MM.1S (cell line): ENCODE data around the gene POLG2.

Experiments
- DNase-seq: peaks from one replicate; pipeline ENCODE4 v3.0.0-alpha.2; 2015
- H2AFZ ChIP-seq: fragments of 300-600 bp; sonication (generic); 2 replicates; pipeline ENCODE4 v1.6.0; 2016; ENCODE audit warnings: antibody characterized with exemption, low read length
- H3F3A ChIP-seq: fragments of 300-600 bp; sonication (generic); 2 replicates; pipeline ENCODE4 v1.6.1; 2016; ENCODE audit warnings: mild to moderate bottlenecking, antibody characterized with exemption, low read length, moderate library complexity, mixed read lengths; ENCODE audit not compliant: insufficient read depth
- H3K27ac ChIP-seq: fragments of 300-600 bp; sonication (generic); 2 replicates; pipeline ENCODE4 v1.5.1; 2016; ENCODE audit warnings: mild to moderate bottlenecking, low read length
- H3K27me3 ChIP-seq: fragments of 300-600 bp; sonication (generic); replicated peaks from 2 replicates; pipeline ENCODE4 v1.6.0; 2016; ENCODE audit warnings: low read length; ENCODE audit not compliant: insufficient read depth
- H3K36me3 ChIP-seq: fragments of 300-600 bp; sonication (generic); replicated peaks from 2 replicates; pipeline ENCODE4 v1.6.1; 2016; ENCODE audit warnings: mild to moderate bottlenecking, low read length, mixed read lengths; ENCODE audit not compliant: insufficient read depth
- H3K4me1 ChIP-seq: fragments of 300-600 bp; sonication (generic); 2 replicates; pipeline ENCODE4 v1.6.1; 2016; ENCODE audit warnings: low read length, mixed read lengths
- H3K4me2 ChIP-seq: fragments of 300-600 bp; sonication (generic); 2 replicates; pipeline ENCODE4 v1.6.0; 2016; ENCODE audit warnings: low read depth, low read length
- H3K4me3 ChIP-seq: fragments of 300-600 bp; sonication (generic); 2 replicates; pipeline ENCODE4 v1.5.1; 2016; ENCODE audit warnings: low read length, mixed read lengths
- H3K79me2 ChIP-seq: fragments of 300-600 bp; sonication (generic); 2 replicates; pipeline ENCODE4 v1.6.1; 2016; ENCODE audit warnings: mixed run types, low read length, mixed read lengths
- H3K9ac ChIP-seq: fragments of 300-600 bp; sonication (generic); 2 replicates; pipeline ENCODE4 v1.6.1; 2016; ENCODE audit warnings: low read length, mixed read lengths
- H3K9me2 ChIP-seq: fragments of 300-600 bp; sonication (generic); replicated peaks from 2 replicates; pipeline ENCODE4 v1.6.1; 2016; ENCODE audit warnings: mild to moderate bottlenecking, low read length, mixed read lengths; ENCODE audit not compliant: insufficient read depth
- H3K9me3 ChIP-seq: fragments of 300-600 bp; sonication (generic); replicated peaks from 2 replicates; pipeline ENCODE4 v1.6.1; 2016; ENCODE audit warnings: mild to moderate bottlenecking, low read length, mixed read lengths; ENCODE audit not compliant: insufficient read depth
- H4K20me1 ChIP-seq: fragments of 300-600 bp; sonication (generic); 2 replicates; pipeline ENCODE4 v1.6.1; 2016; ENCODE audit warnings: mild to moderate bottlenecking, low read length, moderate library complexity, mixed read lengths; ENCODE audit not compliant: insufficient read depth
- CTCF ChIP-seq: fragments of 300-600 bp; sonication (generic); IDR thresholded peaks from 2 replicates; pipeline ENCODE4 v1.5.1; 2016; ENCODE audit warnings: antibody characterized with exemption, low read length, mixed read lengths
- EZH2 ChIP-seq: fragments of 300-600 bp; sonication (generic); optimal IDR thresholded peaks from 2 replicates; pipeline ENCODE3; 2017; ENCODE audit warnings: low read depth, mild to moderate bottlenecking, antibody characterized with exemption, low read length, mixed read lengths
- EZH2phosphoT487 ChIP-seq: fragments of 300-600 bp; sonication (generic); IDR thresholded peaks from 2 replicates; pipeline ENCODE4 v1.6.1; 2018; ENCODE audit warnings: antibody characterized with exemption, low read length

Gene POLG2

GRCh38 chr17:64520359-64520758, 23.5 kb upstream of the POLG2 start:
- H2AFZ ChIP-seq: no peak overlapping the region
- H3K36me3 ChIP-seq: peaks cover 3% of the 10 kb centered on the region; the same call in 1 of the 2 replicates
- H3K9me3 ChIP-seq: no peaks in the 10 kb centered on the region
- H3K27ac ChIP-seq: no peak overlapping the region
- H3K4me1 ChIP-seq: no peaks in the 10 kb centered on the region
- no peaks in the 10 kb centered on the region for H3K27me3 ChIP-seq
- H4K20me1 ChIP-seq: no peaks in the 10 kb centered on the region
- H3F3A ChIP-seq: no peaks in the 10 kb centered on the region
- no peak overlapping the region for H3K4me3 ChIP-seq
- no peaks in the 10 kb centered on the region for H3K79me2 ChIP-seq
- H3K9ac ChIP-seq: no peak overlapping the region
- TF ChIP-seq EZH2 (no peak), EZH2phosphoT487 (no peak), CTCF (no peak)
- no peak for DNase-seq
- no peak overlapping the region for H3K4me2 ChIP-seq
- H3K9me2 ChIP-seq: no peaks in the 10 kb centered on the region

GRCh38 chr17:64519601-64520000, 22.7 kb upstream of the POLG2 start:
- H3K36me3 ChIP-seq: peaks cover 5% of the 10 kb centered on the region

GRCh38 chr17:64515829-64516228, 19.0 kb upstream of the POLG2 start:
- no peak overlapping the region for H3K27ac ChIP-seq
- H3K9ac ChIP-seq: no peak overlapping the region
- H3K36me3 ChIP-seq: peaks cover 12% of the 10 kb centered on the region
- H3K4me2 ChIP-seq: no peak overlapping the region
- H3K4me3 ChIP-seq: no peak overlapping the region
- no peaks in the 10 kb centered on the region for H3F3A ChIP-seq
- no peaks in the 10 kb centered on the region for H4K20me1 ChIP-seq
- no peaks in the 10 kb centered on the region for H3K27me3 ChIP-seq
- H2AFZ ChIP-seq: no peak overlapping the region
- H3K4me1 ChIP-seq: no peaks in the 10 kb centered on the region
- no peaks in the 10 kb centered on the region for H3K9me3 ChIP-seq
- H3K9me2 ChIP-seq: no peaks in the 10 kb centered on the region
- no peak for DNase-seq
- no peak for TF ChIP-seq EZH2
- TF ChIP-seq EZH2phosphoT487: no peak
- TF ChIP-seq CTCF: no peak
- no peaks in the 10 kb centered on the region; the same call in 1 of the 2 replicates for H3K79me2 ChIP-seq

More at GRCh38 chr17:64519601-64520000, 22.7 kb upstream of the POLG2 start:
- H3K9ac ChIP-seq: no peak overlapping the region
- H3K27ac ChIP-seq: no peak overlapping the region
- no peaks in the 10 kb centered on the region for H3K27me3 ChIP-seq
- TF ChIP-seq CTCF (no peak), EZH2phosphoT487 (no peak), EZH2 (no peak)
- no peaks in the 10 kb centered on the region for H4K20me1 ChIP-seq
- no peaks in the 10 kb centered on the region for H3K9me3 ChIP-seq
- DNase-seq: no peak
- H3K4me1 ChIP-seq: no peaks in the 10 kb centered on the region
- H3F3A ChIP-seq: no peaks in the 10 kb centered on the region
- no peak overlapping the region for H2AFZ ChIP-seq
- no peaks in the 10 kb centered on the region for H3K79me2 ChIP-seq
- H3K9me2 ChIP-seq: no peaks in the 10 kb centered on the region
- no peak overlapping the region for H3K4me2 ChIP-seq
- H3K4me3 ChIP-seq: no peak overlapping the region
